ENCODE measurements around the gene OR2F1.
"Not testable (repeated sequence)": the region's sequence is repeated elsewhere in the genome, so short reads cannot be mapped to it uniquely, and the experiment has no call there.

Gene OR2F1

DNA sequence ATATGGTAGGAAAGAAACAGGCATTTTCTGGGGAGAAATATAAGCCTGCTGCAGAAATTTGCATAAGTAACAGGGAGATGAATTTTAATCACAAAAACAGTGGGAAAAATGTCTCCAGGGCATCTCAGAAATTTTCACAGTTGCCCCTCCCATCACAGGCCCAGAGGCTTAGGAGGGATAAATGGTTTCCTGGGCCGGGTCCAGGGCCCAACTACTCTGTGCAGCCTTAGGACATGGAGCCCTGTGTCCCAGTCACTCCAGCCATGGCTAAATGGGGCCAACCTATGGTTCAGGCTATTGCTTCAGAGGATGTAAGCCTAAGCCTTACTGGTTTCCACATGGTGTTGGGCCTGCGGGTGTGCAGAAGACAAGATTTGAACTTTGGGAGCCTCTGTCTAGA lies 54.7 kb downstream of the OR2F1 start:
- DNase-seq (ENCODE audit: low read depth), result no peak

DNA sequence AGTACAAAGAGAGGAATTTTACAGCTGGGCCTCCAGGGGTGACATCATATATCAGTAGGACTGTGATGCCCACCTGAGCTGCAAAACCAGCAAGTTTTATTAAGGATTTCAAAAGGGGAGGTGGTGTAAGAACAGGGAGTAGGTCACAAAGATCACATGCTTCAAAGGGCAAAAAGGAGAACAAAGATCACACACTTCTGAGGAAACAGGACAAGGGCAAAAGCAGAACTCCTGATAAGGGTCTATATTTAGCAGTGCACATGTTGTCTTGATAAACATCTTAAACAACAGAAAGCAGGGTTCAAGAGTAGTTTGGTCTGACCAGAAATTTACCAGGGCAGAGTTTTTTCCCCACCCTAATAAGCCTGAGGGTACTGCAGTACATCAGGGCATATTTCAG lies 55.4 kb downstream of the OR2F1 start:
- not testable (repeated sequence) for DNase-seq (ENCODE audit: low read depth)

DNA sequence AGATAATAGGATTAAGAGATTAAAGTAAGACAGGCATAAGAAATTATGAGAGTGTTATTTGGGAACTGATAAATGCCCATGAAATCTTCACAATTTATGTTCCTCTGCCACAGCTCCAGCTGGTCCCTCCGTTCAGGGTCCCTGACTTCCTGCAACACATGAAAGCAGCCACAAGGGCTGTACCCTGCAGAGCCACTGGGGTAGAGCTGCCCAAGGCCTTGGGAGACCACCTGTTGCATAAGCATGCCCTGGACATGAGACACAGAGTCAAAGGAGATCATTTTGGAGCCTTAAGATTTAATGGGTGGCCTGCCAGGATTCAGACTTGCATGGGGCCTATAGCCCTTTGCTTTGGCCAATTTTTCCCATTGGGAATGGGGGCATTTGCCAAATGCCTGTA lies 56.2 kb downstream of the OR2F1 start:
- DNase-seq (ENCODE audit: low read depth), result not testable (repeated sequence)

DNA sequence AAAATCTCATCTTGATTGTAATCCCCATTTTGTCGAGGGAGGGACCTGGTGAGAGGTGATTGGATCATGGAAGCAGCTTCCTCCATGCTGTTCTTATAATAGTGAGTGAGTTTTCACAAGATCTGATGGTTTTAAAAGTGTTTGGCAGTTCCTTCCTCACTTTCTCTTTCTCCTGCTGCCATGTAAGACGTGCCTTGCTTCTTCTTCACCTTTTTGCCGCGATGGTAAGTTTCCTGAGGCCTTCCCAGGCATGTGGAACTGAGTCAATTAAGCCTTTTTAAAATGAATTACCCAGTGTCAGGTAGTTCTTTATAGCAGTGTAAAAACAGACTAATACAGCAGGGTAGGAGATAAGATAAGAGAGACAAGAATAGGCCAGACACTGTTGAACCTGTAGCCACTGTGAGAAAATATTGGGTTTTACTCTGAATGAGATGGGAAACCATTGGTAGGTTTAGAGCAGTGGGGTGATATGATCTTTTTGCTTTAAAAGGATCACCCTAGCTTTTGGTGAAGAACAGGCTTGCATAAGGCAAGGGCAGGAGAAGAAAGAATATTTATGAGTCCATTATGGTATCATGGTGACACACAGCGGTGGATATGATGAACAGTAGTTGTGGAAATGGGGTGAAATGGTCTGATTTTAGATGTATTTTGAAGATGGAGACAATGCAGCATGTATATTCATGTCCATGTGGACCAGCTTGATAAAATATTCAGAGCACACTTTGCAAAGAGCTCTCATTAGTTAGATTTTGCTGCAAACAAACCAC lies 57.0 kb downstream of the OR2F1 start:
- DNase-seq (ENCODE audit: low read depth), result no peak
